GM12878 (cell line): Measurements from ENCODE around the gene ZNF532. TPM values are rescaled to one million over a fixed set of nuclear protein-coding genes. Genes with fewer than 3 reads are reported as not detected.

Experiments used
- ATAC-seq: fragments of 200-7000 bp; cut with Tn5 transposase; 3 replicates; pipeline ENCODE4 v1.9.1; 2020; ENCODE audit warnings: mild to moderate bottlenecking, moderate library complexity
- BruUV-seq: library from RNA; stranded (reverse); fragments of 400-500 nt; replicated peaks from 2 replicates; lab custom pipeline; 2021; lab: Mats Ljungman, UMichigan
- CTCF ChIA-PET: fragments of 300-600 bp; sonication (Branson Sonifier 250); formaldehyde crosslinking; extraction: SDS; loops from one replicate; lab custom pipeline; 2021; ENCODE audit warnings: inconsistent platforms; lab: Yijun Ruan, JAX
- POLR2A ChIA-PET: fragments of 350-600 bp; formaldehyde crosslinking; extraction: SDS; loops from one replicate; lab custom pipeline; 2021; ENCODE audit warnings: inconsistent platforms; lab: Charles Lee
- RAD21 ChIA-PET: fragments of 300-600 bp; sonication (Branson Sonifier 250); formaldehyde crosslinking; loops from one replicate; lab custom pipeline; 2023; ENCODE audit warnings: antibody characterized with exemption; ENCODE audit not compliant: unreplicated experiment; lab: Charles Lee
- SMC1A ChIA-PET: fragments of 300-600 bp; sonication (Branson Sonifier 250); formaldehyde crosslinking; loops from one replicate; lab custom pipeline; 2023; ENCODE audit not compliant: unreplicated experiment, uncharacterized antibody; lab: Charles Lee
- DNase-seq: peaks from one replicate; pipeline ENCODE4 v3.0.0-alpha.2; 2011; ENCODE audit warnings: low read depth, low spot score
- FAIRE-seq: peaks from 3 replicates; lab custom pipeline; 2011; peaks lifted over from hg19 to GRCh38; lab: Jason Lieb, UNC
- H2AFZ ChIP-seq: 2 replicates; pipeline ENCODE4 v1.6.0; 2011; ENCODE audit warnings: low read depth, low read length, control low read depth; ENCODE audit not compliant: control insufficient read depth
- H3K27ac ChIP-seq: 2 replicates; pipeline ENCODE4 v1.5.1; 2011; ENCODE audit warnings: control low read depth; ENCODE audit not compliant: control insufficient read depth, insufficient read depth
- H3K27me3 ChIP-seq, 2 experiments: replicated peaks in 1 of 2; 2 replicates each; pipeline versions ENCODE4 v1.6.0 to v1.6.1; 2011; ENCODE audit warnings: low read length in 1 of 2; ENCODE audit not compliant: control insufficient read depth in 2 of 2, insufficient read depth in 2 of 2
- H3K36me3 ChIP-seq, 2 experiments: 2 replicates each; pipeline ENCODE4 v1.5.1; 2011; ENCODE audit warnings: low read length in 1 of 2; ENCODE audit not compliant: control insufficient read depth in 2 of 2, insufficient read depth in 2 of 2
- H3K4me1 ChIP-seq: 2 replicates; pipeline ENCODE4 v1.6.1; 2011; ENCODE audit warnings: mild to moderate bottlenecking, low read length, moderate library complexity, mixed read lengths; ENCODE audit not compliant: control insufficient read depth, insufficient read depth
- H3K4me2 ChIP-seq: 2 replicates; pipeline ENCODE4 v1.6.0; 2011; ENCODE audit warnings: control low read depth; ENCODE audit not compliant: control insufficient read depth, insufficient read depth
- H3K4me3 ChIP-seq: fragments of 200-600 bp; sonication (generic); 2 replicates; pipeline ENCODE4 v1.5.1; 2016
- H3K79me2 ChIP-seq: 2 replicates; pipeline ENCODE4 v1.6.0; 2011; ENCODE audit warnings: low read length; ENCODE audit not compliant: control insufficient read depth, insufficient read depth
- H3K9ac ChIP-seq: 2 replicates; pipeline ENCODE4 v1.8.0; 2011; ENCODE audit warnings: low read length, control low read depth, mixed read lengths; ENCODE audit not compliant: control insufficient read depth, insufficient read depth
- H3K9me3 ChIP-seq: replicated peaks from 3 replicates; pipeline ENCODE4 v1.5.1; 2011; ENCODE audit warnings: mild to moderate bottlenecking, low read length; ENCODE audit not compliant: control insufficient read depth, insufficient read depth
- H4K20me1 ChIP-seq: 2 replicates; pipeline ENCODE4 v1.6.0; 2011; ENCODE audit not compliant: control insufficient read depth, insufficient read depth
- ASH2L ChIP-seq: fragments of 300-600, 200-600 bp; sonication (generic); IDR thresholded peaks from 2 replicates; pipeline ENCODE4 v1.6.1; 2017; ENCODE audit warnings: low read depth, mild to moderate bottlenecking, borderline replicate concordance
- ATF2 ChIP-seq: IDR thresholded peaks from 2 replicates; pipeline ENCODE4 v1.6.1; 2012; ENCODE audit warnings: low read length, inconsistent platforms
- BMI1 ChIP-seq: fragments of 450-650 bp; IDR thresholded peaks from 2 replicates; pipeline ENCODE4 v1.6.1; 2016; ENCODE audit warnings: mild to moderate bottlenecking, moderate library complexity, borderline replicate concordance
- CEBPZ ChIP-seq: fragments of 150-350 bp; IDR thresholded peaks from 2 replicates; pipeline ENCODE4 v1.6.1; 2016; ENCODE audit warnings: low read depth, low read length
- JUND ChIP-seq: IDR thresholded peaks from 2 replicates; pipeline ENCODE4 v1.6.1; 2012; ENCODE audit warnings: low read depth, mild to moderate bottlenecking, low read length, improper control_type of control experiment, moderate library complexity
- KDM1A ChIP-seq: fragments of 200-600 bp; sonication (generic); IDR thresholded peaks from 2 replicates; pipeline ENCODE4 v1.6.1; 2016; ENCODE audit warnings: borderline replicate concordance
- NRF1 ChIP-seq: conservative IDR thresholded peaks from 2 replicates; pipeline ENCODE4 v1.6.1; 2011; ENCODE audit warnings: mild to moderate bottlenecking, low read depth, low read length, improper control_type of control experiment
- PAX8 ChIP-seq: fragments of 450-650 bp; IDR thresholded peaks from 2 replicates; pipeline ENCODE4 v1.6.1; 2017; ENCODE audit warnings: mild to moderate bottlenecking, moderate library complexity
- RELA ChIP-seq: fragments of 450-650 bp; IDR thresholded peaks from 2 replicates; pipeline ENCODE4 v1.8.0; 2014; ENCODE audit warnings: borderline replicate concordance; ENCODE audit not compliant: partially characterized antibody
- RELB ChIP-seq: fragments of 450-650 bp; IDR thresholded peaks from 2 replicates; pipeline ENCODE4 v1.6.1; 2017; ENCODE audit warnings: low read depth, mild to moderate bottlenecking, moderate library complexity
- SMAD1 ChIP-seq: fragments of 450-650 bp; IDR thresholded peaks from 2 replicates; pipeline ENCODE4 v1.6.1; 2018; ENCODE audit warnings: mild to moderate bottlenecking, low read depth; ENCODE audit not compliant: partially characterized antibody
- SP1 ChIP-seq: IDR thresholded peaks from one replicate; pipeline ENCODE4 v1.6.1; 2011; ENCODE audit warnings: low read depth, low read length
- STAT3 ChIP-seq: IDR thresholded peaks from 2 replicates; pipeline ENCODE4 v1.6.1; 2011; ENCODE audit warnings: low read depth, low read length, improper control_type of control experiment
- TCF7 ChIP-seq: IDR thresholded peaks from 2 replicates; pipeline ENCODE4 v1.6.1; 2014; ENCODE audit warnings: antibody characterized with exemption, borderline replicate concordance
- USF1 ChIP-seq: IDR thresholded peaks from 2 replicates; pipeline ENCODE4 v1.6.1; 2011; ENCODE audit warnings: borderline replicate concordance, low read depth, mild to moderate bottlenecking, moderate library complexity, mixed read lengths, low read length; ENCODE audit not compliant: insufficient read depth; ENCODE audit errors: extremely low read length
- WGBS: methylation state at CpG from one replicate; pipeline ENCODE4 v1.1.6; 2016; ENCODE audit warnings: low lambda C conversion rate; ENCODE audit not compliant: insufficient replicate concordance, insufficient coverage; ENCODE audit errors: missing lambda C conversion rate; 5-methylcytosine and 5-hydroxymethylcytosine counted together
- in situ Hi-C: fragments of 300-500 bp; cut with MboI; formaldehyde crosslinking; loops from 9 replicates; pipeline ENCODE4 v1.14.3; 2018; ENCODE audit warnings: mixed read lengths
- intact Hi-C: fragments of 100-400 bp; cut with micrococcal nuclease; formaldehyde crosslinking; loops from one replicate; pipeline ENCODE4 v1.14.2; 2022; ENCODE audit not compliant: unreplicated experiment
- polyA plus RNA-seq, 11 experiments: library from polyadenylated mRNA; depleted of rRNA in 4 of 11; unstranded in 6 of 11; stranded (reverse) in 5 of 11; fragments of >200 nt; fragmentation: Nextera tagmentation in 4 of 11; fragmentation: Illumina TruSeq in 1 of 11; extraction: Ambion mirVana in 4 of 11; extraction: Trizol in 1 of 11; gene quantifications; 1 replicate in 1 of 11; 2 replicates in 10 of 11; pipeline versions ENCODE4 v1.2.1 to v1.2.3, GENCODE V29; 2011 to 2016; ENCODE audit warnings: inconsistent platforms in 2 of 11, missing spikeins in 2 of 11, low read depth in 1 of 11
- total RNA-seq, 4 experiments: library from RNA; depleted of rRNA in 3 of 4; stranded (reverse); fragments of >200 nt in 3 of 4; fragmentation: Illumina TruSeq in 1 of 4; extraction: Trizol in 1 of 4; gene quantifications; 2 replicates each; pipeline versions ENCODE4 v1.2.1 to v1.2.3, GENCODE V29; 2013 to 2021

The ZNF532 gene
- total and polyA plus RNA-seq, 10 of the 15 experiments (the other 5 are each of a cell fraction or from before 2014, with no cell fraction given), result 0.44 to 3.4 (median 1.4) TPM

GRCh38 chr18:58884680-58885079, 20.0 kb downstream of the ZNF532 start:
- H4K20me1 ChIP-seq, result no peaks in the 10 kb centered on the region
- H3K4me2 ChIP-seq, result no peak overlapping the region
- no peaks in the 10 kb centered on the region for H3K27me3 ChIP-seq
- WGBS, result 78% methylated on average over 5 of the region's 5 CpGs
- no peaks in the 10 kb centered on the region for H3K9me3 ChIP-seq
- ATAC-seq, result no peak
- H3K9ac ChIP-seq, result no peak overlapping the region
- H3K4me1 ChIP-seq, result peaks cover 8% of the 10 kb centered on the region
- H3K27ac ChIP-seq, result no peak overlapping the region
- FAIRE-seq, result no peak
- no peaks in the 10 kb centered on the region for H3K36me3 ChIP-seq
- CTCF ChIA-PET, result interaction anchor here (0.7 to 1.1 kb wide), 2 partner anchors 121 to 438 kb away, joined by 3 read pairs; no protein-coding TSS in a partner anchor
- POLR2A ChIA-PET, result interaction anchor here (0.7 to 0.9 kb wide), 2 partner anchors 9 to 127 kb away, joined by 3 to 4 read pairs; no protein-coding TSS in a partner anchor
- no peaks in the 10 kb centered on the region for H3K79me2 ChIP-seq
- intact Hi-C loops (loop anchor here (10.0 kb wide), 1 partner anchor 100 kb away; no protein-coding TSS in a partner anchor), in situ Hi-C loops (no loop called here)
- BruUV-seq, result no TSS peak
- DNase-seq, result no peak
- no peak overlapping the region for H3K4me3 ChIP-seq
- SMC1A ChIA-PET, result interaction anchor here (0.6 kb wide), 1 partner anchor 929 kb away, joined by 3 read pairs; no protein-coding TSS in a partner anchor
- no peak overlapping the region for H2AFZ ChIP-seq
- RAD21 ChIA-PET, result no interaction called here
- TF ChIP-seq CEBPZ, result no peak
- TF ChIP-seq TCF7, result no peak
- no peak for TF ChIP-seq PAX8
- no peak for TF ChIP-seq BMI1
- TF ChIP-seq JUND, result no peak
- no peak for TF ChIP-seq USF1
- TF ChIP-seq ASH2L, result no peak
- no peak for TF ChIP-seq SP1
- TF ChIP-seq ATF2, result no peak
- TF ChIP-seq RELB, result no peak
- TF ChIP-seq RELA, result no peak
- no peak for TF ChIP-seq KDM1A
- TF ChIP-seq SMAD1, result no peak
- no peak for TF ChIP-seq STAT3
- TF ChIP-seq NRF1, result no peak
